Non-pigmented ciliary epithelial cell (primary cell): ENCODE measurements around the gene ARID2.

Experiments used
- DNase-seq: peaks from one replicate; pipeline ENCODE4 v3.0.0-alpha.2; 2010; ENCODE audit warnings: low read depth

The ARID2 gene

DNA sequence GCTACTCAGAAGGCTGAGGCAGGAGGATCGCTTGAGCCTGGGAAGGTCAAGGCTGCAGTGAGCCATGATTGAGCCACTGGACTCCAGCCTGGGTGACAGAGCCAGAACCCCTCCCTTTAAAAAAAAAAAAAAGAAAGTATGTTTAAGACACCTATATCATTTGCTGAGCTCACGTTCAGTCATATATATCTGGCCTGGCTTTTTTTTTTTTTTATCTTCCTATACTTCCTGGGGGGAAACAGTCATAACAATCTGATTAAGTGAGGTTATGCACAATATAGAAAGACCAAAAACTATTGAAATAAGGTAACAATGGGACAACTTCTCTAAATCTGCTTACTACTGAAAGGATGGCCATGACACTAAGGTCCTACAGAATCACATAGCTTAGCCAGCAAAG, 9.4 kb upstream of the ARID2 start:
- DNase-seq, result no peak

DNA sequence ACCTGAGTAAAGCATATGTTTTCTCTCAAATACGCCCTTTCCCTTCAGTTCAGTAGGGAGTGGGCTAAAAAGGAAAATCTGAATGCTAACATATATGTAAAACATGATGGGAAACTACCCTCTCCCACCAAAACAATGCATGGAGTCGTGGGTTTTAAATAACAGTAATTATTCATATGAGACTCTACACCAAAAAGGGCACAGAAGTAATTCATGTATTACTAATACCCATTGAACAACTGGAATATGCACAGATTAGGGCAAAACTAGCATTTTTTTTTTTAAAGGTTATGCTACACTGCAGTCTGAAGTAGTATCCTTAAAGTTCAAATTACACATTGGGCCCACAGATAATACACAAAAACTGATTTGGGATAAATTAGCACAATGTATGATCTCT, 8.1 kb upstream of the ARID2 start:
- DNase-seq, result no peak

DNA sequence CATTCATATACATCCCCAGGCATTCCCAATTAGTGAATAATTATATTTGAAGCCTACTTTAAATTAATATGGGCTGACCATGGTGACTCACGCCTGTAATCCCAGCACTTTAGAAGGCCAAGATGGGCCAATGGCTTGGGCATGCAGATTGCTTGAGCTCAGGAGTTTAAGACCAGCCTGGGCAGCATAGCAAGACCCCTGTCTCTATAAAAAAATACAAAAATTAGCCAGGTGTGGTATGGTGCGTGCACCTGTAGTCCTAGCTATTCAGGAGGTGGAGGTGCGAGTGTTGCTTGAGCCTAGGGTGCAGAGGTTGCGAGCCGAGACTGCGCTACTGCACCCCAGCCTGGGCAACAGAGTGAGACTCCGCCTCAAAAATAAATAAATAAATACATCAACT, 7.6 kb upstream of the ARID2 start:
- no peak for DNase-seq

DNA sequence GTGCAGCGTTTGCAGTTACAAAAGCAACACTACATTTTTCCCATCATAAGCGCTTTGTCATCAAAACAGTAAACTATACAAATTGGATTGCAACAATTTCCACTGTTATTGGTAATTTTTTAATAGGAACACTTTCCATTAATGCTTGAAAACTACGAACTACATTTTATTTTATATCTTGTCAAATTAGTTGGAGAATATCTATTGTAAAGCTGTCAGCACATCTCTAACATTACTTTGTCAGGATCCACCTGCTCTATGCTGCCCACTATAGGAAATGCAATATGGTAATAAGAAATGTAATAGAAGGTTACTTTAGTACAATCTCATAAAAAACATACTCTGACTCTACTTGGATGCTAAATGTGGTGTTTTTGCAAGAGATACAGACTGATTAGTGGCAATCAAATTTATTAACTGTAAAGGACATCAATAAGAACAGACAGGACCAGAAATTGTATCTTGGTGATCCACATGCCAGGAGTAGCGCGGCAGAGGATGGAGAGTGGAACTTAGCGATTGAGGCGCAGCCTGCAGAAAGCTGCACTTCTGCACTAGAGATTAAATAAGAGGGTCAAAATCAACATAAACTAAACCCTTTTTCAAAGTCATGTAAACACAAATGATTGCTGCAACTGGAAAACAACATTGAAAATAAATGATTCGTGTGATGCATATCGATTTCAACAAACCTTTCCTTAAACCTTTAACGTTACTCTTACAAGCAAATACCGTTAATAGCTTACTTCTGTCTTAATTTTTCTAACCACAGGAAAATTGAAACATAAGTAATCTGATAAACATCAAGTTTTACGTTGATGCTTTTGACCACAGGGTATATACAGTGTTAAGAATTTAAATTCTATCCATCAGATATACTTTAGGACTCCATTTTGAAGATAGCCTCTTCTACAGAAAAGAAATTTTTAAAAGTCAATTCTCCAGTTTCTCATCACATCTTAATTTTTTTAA, 3.6 kb upstream of the ARID2 start:
- no peak for DNase-seq

DNA sequence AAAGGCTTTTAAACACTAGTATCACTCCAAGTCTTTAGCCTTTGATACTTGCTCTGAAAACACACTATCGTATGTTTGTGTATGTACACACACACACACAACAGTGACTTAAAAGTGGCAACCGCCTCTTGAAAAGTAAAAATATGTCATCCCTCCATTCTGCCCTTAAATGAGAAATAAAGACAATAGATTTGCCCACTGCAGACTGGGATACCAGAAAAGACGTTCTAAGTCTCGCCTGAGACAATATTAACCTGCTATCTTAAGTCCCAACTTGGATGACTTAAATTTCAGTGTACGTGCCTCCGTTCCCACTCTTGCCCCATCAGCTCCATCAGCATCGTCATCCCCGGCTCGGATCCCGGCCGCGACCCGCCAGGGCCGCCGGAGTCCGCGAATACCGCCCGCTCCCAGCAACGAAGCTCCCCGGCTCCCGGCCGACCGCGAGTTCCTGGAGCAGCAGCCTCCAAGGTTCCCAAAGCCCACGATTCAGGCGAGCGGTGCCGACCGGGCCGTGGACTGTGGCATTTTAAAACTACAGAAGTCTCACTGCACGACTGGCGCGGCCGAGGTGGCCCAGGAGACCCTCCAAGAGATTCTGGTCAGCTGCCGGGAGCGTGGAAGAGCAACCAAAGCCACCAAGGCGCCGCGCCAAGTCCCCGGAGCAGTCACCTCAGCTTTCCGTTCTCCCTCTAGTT, 2.8 kb upstream of the ARID2 start:
- no peak for DNase-seq

DNA sequence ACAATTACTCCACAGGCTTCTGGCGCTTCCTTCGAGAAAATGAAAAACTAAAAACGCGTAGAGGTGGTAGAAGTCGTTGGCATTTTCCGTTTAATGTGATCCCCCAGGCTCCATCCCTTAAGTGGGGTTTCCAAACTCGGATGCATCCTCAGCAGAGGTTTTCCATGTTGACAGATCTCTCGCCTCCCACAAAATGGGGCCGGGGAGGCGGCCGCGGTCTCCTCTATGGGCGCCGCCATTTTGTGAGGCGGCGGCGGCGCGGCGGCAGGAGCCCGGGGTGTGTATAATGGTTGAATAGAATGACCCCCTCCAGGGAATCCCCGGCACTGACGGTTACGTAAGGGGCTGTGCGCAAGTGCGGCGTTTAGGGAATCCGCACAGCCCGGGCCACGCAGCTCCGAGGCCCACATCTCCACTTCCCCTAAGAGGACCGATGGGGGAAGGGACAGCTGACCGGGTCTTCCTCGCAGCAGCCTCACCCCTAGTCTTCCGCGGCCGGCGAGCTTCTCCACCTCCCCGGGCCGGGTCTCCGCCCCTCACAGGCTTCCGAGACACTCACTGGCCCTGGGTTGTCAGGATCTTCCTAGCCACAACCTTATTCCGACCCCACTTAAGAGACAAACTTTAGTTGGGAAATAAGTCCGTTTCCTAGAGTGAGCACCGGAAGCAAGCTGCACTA, 2.1 kb upstream of the ARID2 start:
- DNase-seq, result peak; percentile 86

DNA sequence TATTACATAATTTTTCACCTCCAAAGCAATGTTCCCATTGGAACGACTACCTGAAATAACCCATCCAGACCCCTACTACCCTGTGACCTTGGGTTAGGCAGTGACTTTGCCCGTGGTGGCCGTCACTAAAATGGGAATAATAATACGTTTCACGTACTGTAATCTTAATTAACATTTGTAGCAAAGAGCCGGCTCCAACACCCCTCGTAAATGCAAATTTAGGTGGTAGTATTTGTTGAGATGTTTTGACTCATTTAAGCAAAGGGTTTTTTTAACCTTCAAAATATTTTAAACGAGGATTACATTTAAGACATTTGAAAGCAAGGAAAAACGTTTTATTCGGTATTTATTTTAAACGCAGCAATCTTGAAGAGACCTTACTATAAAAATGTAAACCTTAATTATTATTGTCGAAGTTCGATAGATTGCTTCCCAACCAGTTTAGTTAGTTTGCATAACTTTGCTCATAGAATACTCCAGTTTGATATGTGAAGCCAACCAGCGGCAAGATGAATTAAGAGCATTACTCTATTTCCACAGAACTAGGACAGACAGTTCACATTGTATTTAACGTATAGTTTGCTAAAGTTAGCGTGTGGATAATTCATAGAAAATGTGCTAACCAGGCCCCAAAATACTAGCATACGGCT, 1.4 kb upstream of the ARID2 start:
- DNase-seq, result no peak

DNA sequence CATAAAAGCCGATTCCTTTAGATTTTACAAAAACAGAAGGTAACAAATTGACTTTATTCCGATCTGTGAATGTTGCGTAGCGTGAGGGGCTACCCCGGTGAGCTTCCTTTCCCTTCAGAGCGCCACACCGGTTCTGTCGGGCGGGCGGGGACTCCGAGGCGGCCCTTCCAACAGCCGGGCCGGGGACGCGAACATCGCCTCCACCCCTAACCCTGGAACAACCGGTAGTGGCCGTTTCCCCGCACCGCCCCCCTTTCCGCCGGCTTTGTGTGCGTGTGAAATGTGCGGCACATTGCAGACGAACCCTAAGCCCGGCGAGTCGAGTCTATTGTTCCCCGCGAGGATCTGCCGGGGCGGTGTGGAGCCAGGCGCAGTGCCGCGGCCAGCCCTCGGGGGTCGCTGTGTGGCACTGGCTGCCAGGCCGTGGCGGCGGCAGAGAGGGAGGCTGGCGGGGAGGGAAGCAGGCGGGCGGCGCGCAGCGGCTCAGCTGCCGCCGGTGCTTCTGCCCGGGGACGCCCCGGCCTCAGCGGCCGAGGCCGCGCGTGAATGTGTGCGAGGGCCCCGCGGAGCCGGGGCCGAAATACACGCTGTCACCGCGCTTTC, 775 bp upstream of the ARID2 start:
- peak; percentile 73 for DNase-seq

DNA sequence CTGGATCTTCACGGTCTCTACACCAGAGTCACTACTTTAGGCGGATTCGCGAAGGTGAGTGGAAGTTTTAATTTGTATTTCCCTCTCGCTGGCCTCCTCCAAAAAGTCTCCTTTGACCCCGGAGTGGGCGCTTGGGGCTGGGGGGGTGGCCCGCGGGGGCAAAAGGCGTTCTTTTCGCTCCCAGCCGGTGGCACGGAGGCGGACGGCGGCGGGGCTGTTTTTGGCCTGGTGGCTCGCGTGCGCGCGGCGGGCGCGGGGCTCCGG, 510 bp downstream of the ARID2 start:
- no peak for DNase-seq

DNA sequence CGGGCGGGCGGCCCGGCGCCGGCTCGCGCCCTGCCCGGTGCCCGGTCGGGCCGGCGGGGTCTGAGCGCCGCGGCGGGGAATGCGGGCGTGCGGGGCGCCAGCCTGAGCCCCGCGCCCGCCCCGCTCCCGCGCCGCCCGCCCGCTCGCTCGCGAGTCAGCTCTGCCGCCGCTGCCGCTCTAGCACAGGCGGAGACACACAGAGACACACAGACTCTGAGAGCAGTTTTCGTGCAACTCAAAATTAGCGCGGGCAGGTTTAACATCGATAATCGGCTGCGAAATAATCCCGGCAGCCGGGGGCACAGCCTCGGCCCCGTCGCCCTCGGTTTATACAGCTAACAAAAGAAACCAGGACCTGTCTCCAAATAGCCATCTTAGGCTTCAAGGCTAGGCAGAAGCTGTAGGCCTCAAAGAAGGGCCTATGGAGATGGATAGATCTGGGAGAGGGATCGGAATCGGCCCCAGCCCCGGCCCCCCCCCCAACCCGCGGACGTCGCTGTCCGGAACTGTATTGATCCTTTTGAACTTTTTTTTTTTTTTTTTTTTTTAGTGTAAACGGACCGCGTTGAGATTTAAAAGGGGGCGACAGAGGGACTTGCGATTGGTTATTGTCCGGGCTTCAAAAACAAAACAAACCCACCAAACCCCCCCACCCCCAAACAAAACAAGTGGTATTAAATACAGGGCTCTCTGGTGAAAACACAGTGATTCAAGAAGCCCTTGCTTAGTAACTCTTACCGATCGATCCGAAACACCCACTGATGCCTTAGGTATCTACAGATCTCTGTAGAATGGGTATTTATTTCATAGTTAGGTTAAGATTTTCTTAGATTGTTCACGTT, 1.1 kb downstream of the ARID2 start:
- DNase-seq, result no peak

DNA sequence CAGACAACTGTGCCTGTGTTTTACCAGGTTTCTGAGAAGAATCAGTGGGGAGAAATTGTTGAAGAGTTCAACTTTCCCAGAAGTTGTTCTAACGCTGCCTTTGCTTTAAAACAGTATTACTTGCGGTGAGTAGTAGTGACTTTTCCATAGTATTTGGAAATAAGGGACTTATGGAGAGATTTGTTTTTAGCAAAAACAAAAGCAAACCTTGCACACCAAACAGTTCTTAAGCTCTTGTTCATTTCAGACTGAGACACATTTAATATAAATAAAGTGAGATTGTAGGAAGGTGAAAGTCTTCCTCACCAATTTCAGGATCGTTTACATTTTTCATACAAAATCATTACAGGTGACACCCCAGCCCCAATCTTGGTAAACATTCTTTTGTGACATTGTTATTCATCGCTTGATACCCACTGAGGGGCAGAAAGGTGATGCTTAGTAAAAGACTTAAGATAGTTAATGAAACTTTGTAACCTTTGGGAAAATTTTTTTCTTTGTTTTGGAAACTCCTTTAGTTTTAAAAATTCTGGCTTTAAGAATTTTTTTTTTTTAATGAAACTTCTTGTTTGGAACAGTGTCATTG, 1.8 kb downstream of the ARID2 start:
- DNase-seq, result no peak

DNA sequence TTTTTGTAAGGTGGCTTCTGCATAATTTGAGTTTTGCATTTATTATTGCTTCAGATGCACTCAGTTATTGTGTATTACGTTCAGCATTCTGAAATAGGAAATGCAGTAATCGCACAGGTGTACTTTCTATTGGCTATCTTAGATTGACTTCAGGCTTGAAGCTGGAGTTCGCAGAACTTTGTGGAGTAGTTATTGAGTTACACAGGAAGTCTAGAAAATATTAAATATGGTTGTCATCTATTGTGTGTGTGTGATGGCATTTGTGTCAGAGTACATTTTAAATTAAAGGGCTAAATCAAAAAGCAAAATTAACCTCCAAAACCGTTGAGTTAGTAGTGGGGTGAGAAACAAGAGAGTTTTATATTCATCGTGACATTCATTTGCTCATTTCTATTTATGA, 2.7 kb downstream of the ARID2 start:
- DNase-seq, result no peak

DNA sequence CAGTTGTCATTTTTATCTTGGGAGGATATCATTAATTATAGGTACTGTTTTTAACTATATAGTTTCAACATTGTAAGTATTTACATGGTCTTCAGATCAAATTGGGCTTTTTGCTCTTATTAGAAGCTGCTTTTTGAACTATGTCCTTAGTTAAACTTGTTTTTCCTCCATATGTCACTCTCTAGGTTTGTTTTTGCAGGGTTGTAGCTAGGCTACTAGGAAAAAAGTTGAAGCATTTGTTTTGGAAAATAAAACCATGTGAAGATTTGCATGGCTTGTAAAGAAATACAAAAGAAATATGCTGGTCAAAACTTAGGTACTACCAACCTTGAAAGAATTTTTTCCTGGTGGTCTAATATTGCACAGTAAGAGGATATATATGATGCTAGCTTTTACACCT, 3.4 kb downstream of the ARID2 start:
- no peak for DNase-seq

DNA sequence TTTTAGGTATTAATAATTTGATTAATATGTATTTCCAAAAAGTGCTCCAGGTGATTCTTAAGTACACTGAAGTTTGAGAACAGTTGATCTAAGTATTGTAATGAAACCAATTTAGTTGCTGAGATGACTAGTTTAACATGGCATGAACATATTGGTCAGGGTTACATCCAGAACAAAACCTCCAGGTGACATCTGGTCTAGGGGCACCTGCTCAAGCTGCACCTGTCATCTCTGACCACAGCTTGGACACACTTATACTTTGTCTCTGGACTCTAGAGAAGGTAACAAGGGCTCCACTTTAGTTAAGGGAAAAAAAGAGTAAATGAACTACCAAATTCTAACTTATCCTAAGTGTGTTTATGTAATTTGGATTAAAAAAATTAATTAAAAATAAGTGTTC, 8.1 kb downstream of the ARID2 start:
- DNase-seq, result no peak

DNA sequence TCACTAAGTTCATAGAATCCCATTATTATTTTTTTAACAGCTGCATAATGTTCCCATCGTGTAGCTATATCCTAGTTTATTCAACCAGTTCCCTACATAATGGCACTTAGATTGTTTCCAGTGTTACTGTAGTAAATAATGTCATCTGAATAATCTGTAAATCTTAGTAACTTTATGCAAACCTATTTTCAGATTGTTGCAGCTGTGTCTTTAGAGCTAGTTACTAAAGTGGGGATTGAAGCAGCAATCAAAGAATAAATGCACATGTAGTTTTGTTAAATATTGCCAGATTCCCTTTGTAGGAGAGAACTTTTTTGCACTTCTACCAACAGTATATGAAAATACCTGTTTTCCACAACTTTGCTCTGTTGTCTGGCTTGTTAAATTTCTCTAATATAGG, 13.1 kb downstream of the ARID2 start:
- no peak for DNase-seq

DNA sequence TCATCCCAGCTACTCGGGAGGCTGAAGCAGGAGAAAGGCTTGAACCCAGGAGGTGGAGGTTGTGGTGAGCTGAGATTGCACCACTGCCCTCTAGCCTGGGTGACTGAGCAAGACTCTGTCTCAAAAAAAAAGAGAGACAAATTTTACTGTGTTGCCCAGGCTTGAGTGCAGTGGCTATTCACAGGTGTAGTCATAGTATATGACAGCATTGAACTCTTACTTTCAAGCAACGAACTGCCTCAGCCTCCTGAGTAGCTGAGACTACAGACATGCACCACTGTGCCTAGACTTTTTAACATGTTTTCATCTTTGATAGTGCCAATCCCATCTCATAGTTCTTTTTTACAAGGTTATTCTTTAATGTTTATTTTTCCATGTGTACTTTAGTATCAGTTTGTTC, 13.7 kb downstream of the ARID2 start:
- no peak for DNase-seq

DNA sequence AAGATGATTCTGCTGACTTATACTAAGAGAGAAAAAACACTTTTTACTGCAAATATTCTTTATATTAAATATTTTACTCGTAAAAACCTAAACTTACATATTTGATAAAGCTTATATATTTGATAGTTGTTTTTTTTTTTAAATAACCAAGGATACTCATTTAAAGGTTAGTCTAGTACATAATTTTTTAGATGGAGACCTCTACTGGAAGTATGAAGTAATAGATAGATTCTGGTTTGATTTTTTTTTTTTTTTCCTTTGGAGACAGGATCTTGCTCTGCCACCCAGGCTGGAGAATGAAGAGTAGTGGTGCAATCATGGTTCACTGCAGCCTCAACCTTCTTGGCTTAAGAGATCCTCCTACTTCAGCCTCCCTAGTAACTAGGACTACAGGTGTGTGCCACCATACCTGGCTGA, 16.4 kb downstream of the ARID2 start:
- DNase-seq, result no peak

DNA sequence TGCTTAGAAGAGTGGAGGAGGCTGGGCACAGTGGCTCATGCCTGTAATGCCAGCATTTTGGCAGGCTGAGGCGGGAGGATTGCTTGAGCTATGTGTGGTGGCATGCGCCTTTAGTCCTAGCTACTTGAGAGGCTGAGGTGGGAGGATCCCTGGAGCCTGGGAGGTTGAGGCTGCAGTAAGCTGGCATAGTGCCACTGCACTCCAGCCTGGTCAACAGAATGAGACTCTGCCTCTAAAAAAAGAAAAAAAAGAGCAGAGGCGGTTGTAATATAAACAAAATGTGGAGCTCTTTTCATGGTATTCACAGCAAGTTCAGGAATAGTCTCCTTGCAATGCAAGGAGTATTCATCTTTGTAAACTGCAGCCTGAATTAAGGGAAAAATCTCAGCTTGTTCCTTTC, 27.2 kb downstream of the ARID2 start:
- peak; percentile 4 for DNase-seq

DNA sequence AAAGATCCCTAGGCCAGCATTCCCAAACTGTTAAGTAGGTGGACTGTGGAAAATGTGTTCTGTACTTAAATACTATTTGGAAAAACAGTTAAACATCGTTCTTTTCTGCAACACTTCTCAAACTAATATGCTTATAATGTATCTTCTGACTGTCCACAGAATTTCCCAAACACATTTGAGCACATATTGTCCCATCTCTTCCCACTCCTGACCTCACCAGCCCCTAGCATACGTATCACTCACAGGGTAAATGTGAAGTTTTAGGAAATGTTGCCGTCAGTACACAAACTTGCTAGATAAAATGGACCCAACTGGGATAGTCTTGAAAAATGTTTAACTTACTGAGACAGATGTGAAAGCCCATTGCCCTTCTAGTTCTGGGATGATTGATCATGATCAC, 27.7 kb downstream of the ARID2 start:
- no peak for DNase-seq

DNA sequence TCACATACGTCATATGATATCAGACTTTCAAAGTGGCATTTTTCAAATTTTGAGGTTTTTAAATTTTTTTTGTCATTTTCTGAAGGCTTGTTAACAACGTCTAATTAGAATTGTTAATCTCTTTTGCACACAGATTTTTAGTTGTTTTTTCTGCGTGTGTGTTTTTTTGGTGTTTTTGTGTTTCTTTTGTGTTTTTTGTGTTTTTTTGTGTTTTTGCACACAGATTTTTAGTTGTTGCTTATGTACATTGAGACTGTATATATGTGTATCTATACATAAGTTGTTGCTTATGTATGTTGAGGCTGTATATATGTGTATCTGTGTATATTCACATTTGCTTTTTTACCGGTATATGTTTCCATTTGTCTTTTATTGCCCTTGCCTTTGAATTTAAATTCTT, 30.8 kb downstream of the ARID2 start:
- DNase-seq, result no peak
